Measurements from ENCODE around the gene LRP1-AS.

LRP1-AS gene

DNA sequence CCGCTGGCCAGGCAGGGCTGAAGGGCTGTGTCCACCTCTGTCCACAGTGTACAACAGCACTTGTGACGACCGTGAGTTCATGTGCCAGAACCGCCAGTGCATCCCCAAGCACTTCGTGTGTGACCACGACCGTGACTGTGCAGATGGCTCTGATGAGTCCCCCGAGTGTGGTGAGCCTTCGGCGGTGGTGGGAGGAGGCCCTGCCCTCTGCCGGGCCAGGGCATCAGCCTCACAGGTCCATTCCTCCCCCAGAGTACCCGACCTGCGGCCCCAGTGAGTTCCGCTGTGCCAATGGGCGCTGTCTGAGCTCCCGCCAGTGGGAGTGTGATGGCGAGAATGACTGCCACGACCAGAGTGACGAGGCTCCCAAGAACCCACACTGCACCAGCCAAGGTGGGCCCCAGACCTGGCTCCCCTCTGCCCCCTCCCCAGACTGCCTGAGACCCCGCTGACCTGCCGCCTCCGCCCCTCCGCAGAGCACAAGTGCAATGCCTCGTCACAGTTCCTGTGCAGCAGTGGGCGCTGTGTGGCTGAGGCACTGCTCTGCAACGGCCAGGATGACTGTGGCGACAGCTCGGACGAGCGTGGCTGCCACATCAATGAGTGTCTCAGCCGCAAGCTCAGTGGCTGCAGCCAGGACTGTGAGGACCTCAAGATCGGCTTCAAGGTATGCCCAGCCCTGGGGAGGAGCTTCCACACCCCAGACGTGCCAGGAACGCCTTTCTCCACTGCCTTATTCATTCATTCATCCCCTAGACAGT is 48.4 kb upstream of the LRP1-AS start:
- H3K4me2 ChIP-seq (ENCODE audit: insufficient read depth, low read length, poor library complexity, severe bottlenecking) = no peak overlapping the region
- H3K4ac ChIP-seq (ENCODE audit: low read length) = no peak overlapping the region
- no peak overlapping the region for H3K18ac ChIP-seq (ENCODE audit: low read length)
- no peak overlapping the region for H2AK5ac ChIP-seq (ENCODE audit: low read depth, low read length)
- H3K36me3 ChIP-seq (replicated peaks in 1 of 2; ENCODE audit: control insufficient read depth in 2 of 2, insufficient read depth in 2 of 2, low read length in 2 of 2) = peaks cover 94 to 100% of the 10 kb centered on the region in 2 donors
- no peak overlapping the region for H3K4me3 ChIP-seq (ENCODE audit: low read length in 2 of 2)
- WGBS, 2 donors (ENCODE audit: extremely low coverage in 2 of 2, insufficient read length in 2 of 2, insufficient replicate concordance in 1 of 2) = no CpG with 5 or more reads among the region's 34 CpGs
- H2BK15ac ChIP-seq (ENCODE audit: low read length) = no peak overlapping the region
- peak overlapping the region; percentile 44 for H3K9ac ChIP-seq (ENCODE audit: low read depth, low read length, poor library complexity)
- H2BK12ac ChIP-seq (ENCODE audit: low read length) = peak overlapping the region; percentile 58
- H4K91ac ChIP-seq (ENCODE audit: low read depth, low read length, poor library complexity) = no peak overlapping the region
- no peak overlapping the region for H3K27ac ChIP-seq (replicated peaks; ENCODE audit: low read length)
- H2AFZ ChIP-seq (ENCODE audit: low read length) = no peak overlapping the region
- H2BK5ac ChIP-seq (ENCODE audit: low read length) = peak overlapping the region; percentile 66
- peaks cover 12% of the 10 kb centered on the region for H3K79me1 ChIP-seq (ENCODE audit: low read depth, low read length)
- H3K4me1 ChIP-seq (ENCODE audit: control insufficient read depth in 2 of 2, insufficient read depth in 1 of 2, low read depth in 1 of 2, low read length in 2 of 2) = no peaks in the 10 kb centered on the region
- peaks cover 0 to 8% of the 10 kb centered on the region in 2 donors for H3K9me3 ChIP-seq (replicated peaks in 1 of 2; ENCODE audit: control insufficient read depth in 2 of 2, insufficient read depth in 1 of 2, low read depth in 1 of 2, low read length in 2 of 2)
- no peaks in the 10 kb centered on the region for H3K27me3 ChIP-seq (ENCODE audit: control insufficient read depth in 3 of 3, insufficient read depth in 3 of 3, low read depth in 1 of 3, low read length in 3 of 3)
- H2BK120ac ChIP-seq (ENCODE audit: low read depth, low read length) = no peak overlapping the region
- H3K14ac ChIP-seq (ENCODE audit: low read length) = no peak overlapping the region
- peak overlapping the region; percentile 73 for H3K23ac ChIP-seq (ENCODE audit: low read depth, low read length, poor library complexity)
- peak overlapping the region; percentile 43 for H4K8ac ChIP-seq (ENCODE audit: low read depth, low read length)
- no peak for DNase-seq (ENCODE audit: low spot score)

DNA sequence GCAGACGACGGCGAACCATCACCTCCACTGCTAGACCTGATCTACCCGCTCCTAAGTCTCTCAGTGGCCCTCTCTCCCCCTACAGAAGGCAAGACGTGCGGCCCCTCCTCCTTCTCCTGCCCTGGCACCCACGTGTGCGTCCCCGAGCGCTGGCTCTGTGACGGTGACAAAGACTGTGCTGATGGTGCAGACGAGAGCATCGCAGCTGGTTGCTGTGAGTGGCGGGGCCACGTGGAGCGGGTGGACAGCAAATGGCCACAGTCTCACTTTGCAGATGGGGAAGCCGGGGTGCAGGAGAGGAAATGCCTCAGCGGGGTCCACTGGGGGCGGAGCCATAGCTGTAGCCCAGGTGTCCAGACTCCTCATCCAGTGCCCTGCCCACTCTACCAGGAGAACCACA is 47.8 kb upstream of the LRP1-AS start:
- Histone ChIP-seq H3K4me3 (ENCODE audit: low read length in 2 of 2) (no peak overlapping the region), H3K14ac (ENCODE audit: low read length) (no peak overlapping the region), H2AK5ac (ENCODE audit: low read depth, low read length) (no peak overlapping the region), H3K36me3 (replicated peaks in 1 of 2; ENCODE audit: control insufficient read depth in 2 of 2, insufficient read depth in 2 of 2, low read length in 2 of 2) (peaks cover 99 to 100% of the 10 kb centered on the region in 2 donors), H3K4me2 (ENCODE audit: insufficient read depth, low read length, poor library complexity, severe bottlenecking) (no peak overlapping the region), H3K27me3 (ENCODE audit: control insufficient read depth in 3 of 3, insufficient read depth in 3 of 3, low read depth in 1 of 3, low read length in 3 of 3) (no peaks in the 10 kb centered on the region), H3K9ac (ENCODE audit: low read depth, low read length, poor library complexity) (peak overlapping the region; percentile 12), H2BK120ac (ENCODE audit: low read depth, low read length) (no peak overlapping the region), H2BK12ac (ENCODE audit: low read length) (no peak overlapping the region), H3K18ac (ENCODE audit: low read length) (peak overlapping the region; percentile 48), H2BK5ac (ENCODE audit: low read length) (peak overlapping the region; percentile 66), H3K23ac (ENCODE audit: low read depth, low read length, poor library complexity) (peak overlapping the region; percentile 55), H2AFZ (ENCODE audit: low read length) (no peak overlapping the region), H3K79me1 (ENCODE audit: low read depth, low read length) (peaks cover 12% of the 10 kb centered on the region), H2BK15ac (ENCODE audit: low read length) (no peak overlapping the region), H3K4ac (ENCODE audit: low read length) (no peak overlapping the region), H3K27ac (replicated peaks; ENCODE audit: low read length) (no peak overlapping the region), H3K9me3 (replicated peaks in 1 of 2; ENCODE audit: control insufficient read depth in 2 of 2, insufficient read depth in 1 of 2, low read depth in 1 of 2, low read length in 2 of 2) (peaks cover 0 to 8% of the 10 kb centered on the region in 2 donors), H4K8ac (ENCODE audit: low read depth, low read length) (no peak overlapping the region), H3K4me1 (ENCODE audit: control insufficient read depth in 2 of 2, insufficient read depth in 1 of 2, low read depth in 1 of 2, low read length in 2 of 2) (no peaks in the 10 kb centered on the region), H4K91ac (ENCODE audit: low read depth, low read length, poor library complexity) (no peak overlapping the region)
- no peak for DNase-seq (ENCODE audit: low spot score)
- no CpG with 5 or more reads among the region's 19 CpGs for WGBS, 2 donors (ENCODE audit: extremely low coverage in 2 of 2, insufficient read length in 2 of 2, insufficient replicate concordance in 1 of 2)

DNA sequence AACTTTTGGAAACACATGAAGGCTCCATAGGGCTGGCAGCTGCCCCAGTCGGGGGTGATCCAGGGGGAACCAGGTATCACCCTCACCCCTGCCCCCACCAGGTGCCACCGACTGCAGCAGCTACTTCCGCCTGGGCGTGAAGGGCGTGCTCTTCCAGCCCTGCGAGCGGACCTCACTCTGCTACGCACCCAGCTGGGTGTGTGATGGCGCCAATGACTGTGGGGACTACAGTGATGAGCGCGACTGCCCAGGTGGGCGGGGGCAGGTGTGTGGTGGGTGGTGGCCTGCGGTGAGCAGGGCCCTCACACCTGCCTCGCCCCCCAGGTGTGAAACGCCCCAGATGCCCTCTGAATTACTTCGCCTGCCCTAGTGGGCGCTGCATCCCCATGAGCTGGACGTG is 46.8 kb upstream of the LRP1-AS start:
- WGBS, 2 donors (ENCODE audit: extremely low coverage in 2 of 2, insufficient read length in 2 of 2, insufficient replicate concordance in 1 of 2) = no CpG with 5 or more reads among the region's 18 CpGs
- no peaks in the 10 kb centered on the region for H3K27me3 ChIP-seq (ENCODE audit: control insufficient read depth in 3 of 3, insufficient read depth in 3 of 3, low read depth in 1 of 3, low read length in 3 of 3)
- no peak overlapping the region for H2BK12ac ChIP-seq (ENCODE audit: low read length)
- peaks cover 10% of the 10 kb centered on the region for H3K79me1 ChIP-seq (ENCODE audit: low read depth, low read length)
- H4K8ac ChIP-seq (ENCODE audit: low read depth, low read length) = peak overlapping the region; percentile 3
- H3K27ac ChIP-seq (replicated peaks; ENCODE audit: low read length) = no peak overlapping the region
- H3K18ac ChIP-seq (ENCODE audit: low read length) = no peak overlapping the region
- no peak overlapping the region for H4K91ac ChIP-seq (ENCODE audit: low read depth, low read length, poor library complexity)
- peak overlapping the region; percentile 43 for H3K23ac ChIP-seq (ENCODE audit: low read depth, low read length, poor library complexity)
- peaks cover 0 to 8% of the 10 kb centered on the region in 2 donors for H3K9me3 ChIP-seq (replicated peaks in 1 of 2; ENCODE audit: control insufficient read depth in 2 of 2, insufficient read depth in 1 of 2, low read depth in 1 of 2, low read length in 2 of 2)
- no peak overlapping the region for H2BK15ac ChIP-seq (ENCODE audit: low read length)
- no peak overlapping the region for H2BK120ac ChIP-seq (ENCODE audit: low read depth, low read length)
- H3K14ac ChIP-seq (ENCODE audit: low read length) = no peak overlapping the region
- no peak overlapping the region for H2BK5ac ChIP-seq (ENCODE audit: low read length)
- no peak overlapping the region for H2AK5ac ChIP-seq (ENCODE audit: low read depth, low read length)
- DNase-seq (ENCODE audit: low spot score) = no peak
- H3K4me3 ChIP-seq (ENCODE audit: low read length in 2 of 2) = peak overlapping the region in 1 of 2 donors; percentile 24
- peaks cover 96 to 100% of the 10 kb centered on the region in 2 donors for H3K36me3 ChIP-seq (replicated peaks in 1 of 2; ENCODE audit: control insufficient read depth in 2 of 2, insufficient read depth in 2 of 2, low read length in 2 of 2)
- no peak overlapping the region for H3K4me2 ChIP-seq (ENCODE audit: insufficient read depth, low read length, poor library complexity, severe bottlenecking)
- H3K4ac ChIP-seq (ENCODE audit: low read length) = no peak overlapping the region
- no peaks in the 10 kb centered on the region for H3K4me1 ChIP-seq (ENCODE audit: control insufficient read depth in 2 of 2, insufficient read depth in 1 of 2, low read depth in 1 of 2, low read length in 2 of 2)
- H2AFZ ChIP-seq (ENCODE audit: low read length) = no peak overlapping the region
- H3K9ac ChIP-seq (ENCODE audit: low read depth, low read length, poor library complexity) = no peak overlapping the region

DNA sequence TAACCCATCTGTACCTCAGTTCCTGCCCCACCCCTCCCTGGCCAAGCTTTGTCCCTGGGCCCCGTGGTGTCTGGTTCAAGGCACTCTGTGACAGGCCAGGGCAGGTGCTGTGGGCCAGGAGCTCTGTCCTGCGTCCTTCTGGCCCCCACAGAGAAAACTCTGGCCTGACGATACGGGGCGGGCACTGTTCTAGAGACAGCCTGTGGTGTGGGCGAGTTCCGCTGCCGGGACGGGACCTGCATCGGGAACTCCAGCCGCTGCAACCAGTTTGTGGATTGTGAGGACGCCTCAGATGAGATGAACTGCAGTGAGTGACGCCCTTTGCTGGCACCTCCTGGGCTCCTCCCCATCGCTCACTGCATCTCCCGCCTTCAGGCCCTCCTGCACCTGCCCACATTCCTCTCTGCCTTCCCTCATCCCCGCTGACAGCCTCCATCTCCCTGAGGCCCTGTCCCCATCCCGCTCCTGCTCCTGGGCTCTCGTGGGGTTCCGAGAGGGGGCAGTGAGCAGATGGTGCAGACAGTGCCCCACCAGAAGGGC is 46.4 kb upstream of the LRP1-AS start:
- Histone ChIP-seq H2BK12ac (ENCODE audit: low read length) (no peak overlapping the region), H3K9me3 (replicated peaks in 1 of 2; ENCODE audit: control insufficient read depth in 2 of 2, insufficient read depth in 1 of 2, low read depth in 1 of 2, low read length in 2 of 2) (peaks cover 0 to 8% of the 10 kb centered on the region in 2 donors), H3K27ac (replicated peaks; ENCODE audit: low read length) (no peak overlapping the region), H3K9ac (ENCODE audit: low read depth, low read length, poor library complexity) (no peak overlapping the region), H2AFZ (ENCODE audit: low read length) (no peak overlapping the region), H2AK5ac (ENCODE audit: low read depth, low read length) (no peak overlapping the region), H3K79me1 (ENCODE audit: low read depth, low read length) (peaks cover 10% of the 10 kb centered on the region), H3K18ac (ENCODE audit: low read length) (no peak overlapping the region), H3K4me1 (ENCODE audit: control insufficient read depth in 2 of 2, insufficient read depth in 1 of 2, low read depth in 1 of 2, low read length in 2 of 2) (no peaks in the 10 kb centered on the region), H3K4me2 (ENCODE audit: insufficient read depth, low read length, poor library complexity, severe bottlenecking) (no peak overlapping the region), H4K8ac (ENCODE audit: low read depth, low read length) (no peak overlapping the region), H3K27me3 (ENCODE audit: control insufficient read depth in 3 of 3, insufficient read depth in 3 of 3, low read depth in 1 of 3, low read length in 3 of 3) (no peaks in the 10 kb centered on the region), H2BK120ac (ENCODE audit: low read depth, low read length) (no peak overlapping the region), H3K36me3 (replicated peaks in 1 of 2; ENCODE audit: control insufficient read depth in 2 of 2, insufficient read depth in 2 of 2, low read length in 2 of 2) (peaks cover 95 to 100% of the 10 kb centered on the region in 2 donors), H3K23ac (ENCODE audit: low read depth, low read length, poor library complexity) (peak overlapping the region; percentile 55), H3K14ac (ENCODE audit: low read length) (no peak overlapping the region), H3K4me3 (ENCODE audit: low read length in 2 of 2) (no peak overlapping the region), H2BK5ac (ENCODE audit: low read length) (peak overlapping the region; percentile 53), H4K91ac (ENCODE audit: low read depth, low read length, poor library complexity) (no peak overlapping the region), H3K4ac (ENCODE audit: low read length) (no peak overlapping the region), H2BK15ac (ENCODE audit: low read length) (no peak overlapping the region)
- no CpG with 5 or more reads among the region's 19 CpGs for WGBS, 2 donors (ENCODE audit: extremely low coverage in 2 of 2, insufficient read length in 2 of 2, insufficient replicate concordance in 1 of 2)
- DNase-seq (ENCODE audit: low spot score) = no peak

Data from neuronal stem cell (in vitro differentiated cells).